ENCODE data around the gene HOGA1.

The HOGA1 gene

DNA sequence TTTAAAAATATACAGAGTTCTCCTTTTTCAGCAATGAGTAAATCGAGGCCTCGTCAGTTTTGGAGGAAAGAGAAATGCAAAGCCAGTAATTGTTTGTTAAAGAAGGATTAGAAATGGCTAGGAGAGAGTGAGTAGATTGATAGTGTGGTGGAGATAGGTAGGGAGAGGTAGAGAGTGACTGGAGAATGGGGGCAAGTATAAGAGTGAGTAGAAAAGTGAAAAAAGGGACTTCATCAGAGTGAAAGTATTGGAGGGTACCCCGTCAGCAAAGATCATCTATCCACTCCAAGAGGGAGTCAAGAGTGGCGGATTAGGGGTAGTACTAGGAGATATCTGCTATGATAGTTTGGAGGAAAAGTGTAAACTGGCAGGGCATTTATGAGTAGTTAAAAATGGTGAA, 20.9 kb upstream of the HOGA1 start:
- H2AFZ ChIP-seq (ENCODE audit: low read depth): no peak overlapping the region
- H3K27ac ChIP-seq: no peak overlapping the region
- no peaks in the 10 kb centered on the region for H4K20me1 ChIP-seq (ENCODE audit: insufficient read depth)
- H3K27me3 ChIP-seq (ENCODE audit: insufficient read depth, low read depth): no peaks in the 10 kb centered on the region
- H3K4me1 ChIP-seq (ENCODE audit: low read depth, poor library complexity, severe bottlenecking): no peaks in the 10 kb centered on the region
- no peak overlapping the region for H3K4me3 ChIP-seq (IDR thresholded peaks at IDR 0.05; ENCODE audit: insufficient read depth, low read depth, low read length)
- no peak overlapping the region for H3K9ac ChIP-seq
- no peak overlapping the region for H3K4me2 ChIP-seq
- TF ChIP-seq, protein P1, sequence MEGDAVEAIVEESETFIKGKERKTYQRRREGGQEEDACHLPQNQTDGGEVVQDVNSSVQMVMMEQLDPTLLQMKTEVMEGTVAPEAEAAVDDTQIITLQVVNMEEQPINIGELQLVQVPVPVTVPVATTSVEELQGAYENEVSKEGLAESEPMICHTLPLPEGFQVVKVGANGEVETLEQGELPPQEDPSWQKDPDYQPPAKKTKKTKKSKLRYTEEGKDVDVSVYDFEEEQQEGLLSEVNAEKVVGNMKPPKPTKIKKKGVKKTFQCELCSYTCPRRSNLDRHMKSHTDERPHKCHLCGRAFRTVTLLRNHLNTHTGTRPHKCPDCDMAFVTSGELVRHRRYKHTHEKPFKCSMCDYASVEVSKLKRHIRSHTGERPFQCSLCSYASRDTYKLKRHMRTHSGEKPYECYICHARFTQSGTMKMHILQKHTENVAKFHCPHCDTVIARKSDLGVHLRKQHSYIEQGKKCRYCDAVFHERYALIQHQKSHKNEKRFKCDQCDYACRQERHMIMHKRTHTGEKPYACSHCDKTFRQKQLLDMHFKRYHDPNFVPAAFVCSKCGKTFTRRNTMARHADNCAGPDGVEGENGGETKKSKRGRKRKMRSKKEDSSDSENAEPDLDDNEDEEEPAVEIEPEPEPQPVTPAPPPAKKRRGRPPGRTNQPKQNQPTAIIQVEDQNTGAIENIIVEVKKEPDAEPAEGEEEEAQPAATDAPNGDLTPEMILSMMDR (conservative IDR thresholded peaks at IDR 0.05; ENCODE audit: low read depth, low read length): no peak
- no peaks in the 10 kb centered on the region for H3K79me2 ChIP-seq (ENCODE audit: insufficient read depth, low read depth)
- H3K36me3 ChIP-seq (ENCODE audit: insufficient read depth): no peaks in the 10 kb centered on the region

DNA sequence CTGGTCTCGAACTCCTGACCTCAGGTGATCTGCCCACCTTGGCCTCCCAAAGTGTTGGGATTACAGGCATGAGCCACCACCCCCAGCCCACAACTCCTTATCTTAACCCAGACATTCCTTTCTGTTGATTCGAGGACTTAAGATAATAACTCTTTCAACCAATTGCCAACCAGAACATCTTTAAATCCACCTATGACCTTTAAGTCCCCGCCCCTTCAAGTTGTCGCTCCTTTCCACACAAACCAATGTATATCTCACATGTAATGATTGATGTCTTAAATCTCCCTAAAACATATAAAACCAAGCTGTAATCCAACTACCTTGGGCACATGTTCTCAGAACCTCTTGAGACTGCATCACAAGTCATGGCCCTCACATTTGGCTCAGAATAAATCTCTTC, 19.4 kb upstream of the HOGA1 start:
- Histone ChIP-seq H3K9ac (no peak overlapping the region), H2AFZ (ENCODE audit: low read depth) (no peak overlapping the region)
- TF ChIP-seq, protein P1 (conservative IDR thresholded peaks at IDR 0.05; ENCODE audit: low read depth, low read length): no peak

DNA sequence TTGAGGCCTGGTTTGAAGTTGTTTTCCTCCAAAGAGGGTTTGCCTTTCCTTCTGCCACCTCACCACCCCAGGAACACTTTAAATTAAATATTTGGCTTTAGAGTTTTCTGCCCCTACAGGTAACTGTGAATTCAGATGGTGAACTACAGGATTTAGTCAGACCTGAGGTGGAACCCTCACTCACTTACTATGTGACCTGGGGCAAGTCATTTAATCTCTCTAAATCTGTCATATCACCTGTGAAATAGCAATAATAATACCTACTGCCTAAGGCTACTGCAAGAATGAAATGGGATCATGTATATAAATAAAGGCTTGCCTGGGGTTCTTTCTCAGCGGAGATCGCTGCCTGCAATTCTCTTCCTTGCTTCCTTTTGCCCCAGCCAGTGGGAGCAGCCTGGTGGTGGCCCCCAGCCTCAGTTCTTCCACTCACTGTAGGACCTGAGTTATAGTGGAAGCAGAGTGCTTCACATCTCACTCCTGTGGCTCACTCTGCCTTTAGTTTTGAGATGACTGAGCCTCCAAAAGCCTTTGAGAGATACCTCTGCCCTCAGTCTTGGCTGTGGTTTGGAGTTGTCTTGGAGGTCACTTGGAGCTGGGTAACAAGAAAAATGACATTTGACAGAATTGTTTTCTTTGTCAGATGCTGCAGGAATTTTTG, 17.7 kb upstream of the HOGA1 start:
- no peaks in the 10 kb centered on the region for H3K79me2 ChIP-seq (ENCODE audit: insufficient read depth, low read depth)
- no peaks in the 10 kb centered on the region for H3K36me3 ChIP-seq (ENCODE audit: insufficient read depth)
- H3K9ac ChIP-seq: no peak overlapping the region
- no peaks in the 10 kb centered on the region for H3K27me3 ChIP-seq (ENCODE audit: insufficient read depth, low read depth)
- H3K27ac ChIP-seq: no peak overlapping the region
- no peak overlapping the region for H2AFZ ChIP-seq (ENCODE audit: low read depth)
- H3K4me3 ChIP-seq (IDR thresholded peaks at IDR 0.05; ENCODE audit: insufficient read depth, low read depth, low read length): no peak overlapping the region
- no peaks in the 10 kb centered on the region for H3K4me1 ChIP-seq (ENCODE audit: low read depth, poor library complexity, severe bottlenecking)
- H4K20me1 ChIP-seq (ENCODE audit: insufficient read depth): no peaks in the 10 kb centered on the region
- no peak overlapping the region for H3K4me2 ChIP-seq
- TF ChIP-seq, protein P1 (conservative IDR thresholded peaks at IDR 0.05; ENCODE audit: low read depth, low read length): no peak

More for the DNA sequence above, 19.4 kb upstream of the HOGA1 start:
- no peak overlapping the region for H3K27ac ChIP-seq
- H4K20me1 ChIP-seq (ENCODE audit: insufficient read depth): no peaks in the 10 kb centered on the region
- no peaks in the 10 kb centered on the region for H3K4me1 ChIP-seq (ENCODE audit: low read depth, poor library complexity, severe bottlenecking)
- no peak overlapping the region for H3K4me3 ChIP-seq (IDR thresholded peaks at IDR 0.05; ENCODE audit: insufficient read depth, low read depth, low read length)
- no peaks in the 10 kb centered on the region for H3K79me2 ChIP-seq (ENCODE audit: insufficient read depth, low read depth)
- no peak overlapping the region for H3K4me2 ChIP-seq
- H3K36me3 ChIP-seq (ENCODE audit: insufficient read depth): no peaks in the 10 kb centered on the region
- H3K27me3 ChIP-seq (ENCODE audit: insufficient read depth, low read depth): no peaks in the 10 kb centered on the region

DNA sequence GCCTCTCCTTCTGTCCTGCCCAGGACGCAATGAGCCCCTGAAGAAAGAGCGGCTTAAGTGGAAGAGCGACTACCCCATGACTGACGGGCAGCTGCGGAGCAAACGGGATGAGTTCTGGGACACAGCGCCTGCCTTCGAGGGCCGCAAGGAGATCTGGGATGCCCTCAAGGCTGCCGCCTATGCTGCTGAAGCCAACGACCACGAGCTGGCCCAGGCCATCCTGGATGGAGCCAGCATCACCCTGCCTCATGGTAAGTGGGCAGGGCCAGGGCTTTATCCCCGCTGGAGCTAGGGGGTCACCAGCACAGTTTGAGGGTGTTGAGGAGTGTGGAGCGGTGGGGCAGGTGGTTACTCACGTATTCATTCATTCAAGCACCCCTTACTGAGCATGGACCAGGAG, 16.3 kb upstream of the HOGA1 start:
- H4K20me1 ChIP-seq (ENCODE audit: insufficient read depth): no peaks in the 10 kb centered on the region
- H3K4me3 ChIP-seq (IDR thresholded peaks at IDR 0.05; ENCODE audit: insufficient read depth, low read depth, low read length): no peak overlapping the region
- no peaks in the 10 kb centered on the region for H3K27me3 ChIP-seq (ENCODE audit: insufficient read depth, low read depth)
- H3K79me2 ChIP-seq (ENCODE audit: insufficient read depth, low read depth): no peaks in the 10 kb centered on the region
- H3K27ac ChIP-seq: no peak overlapping the region
- H3K4me2 ChIP-seq: no peak overlapping the region
- H2AFZ ChIP-seq (ENCODE audit: low read depth): no peak overlapping the region
- H3K4me1 ChIP-seq (ENCODE audit: low read depth, poor library complexity, severe bottlenecking): no peaks in the 10 kb centered on the region
- no peak overlapping the region for H3K9ac ChIP-seq
- H3K36me3 ChIP-seq (ENCODE audit: insufficient read depth): no peaks in the 10 kb centered on the region
- TF ChIP-seq, protein P1 (conservative IDR thresholded peaks at IDR 0.05; ENCODE audit: low read depth, low read length): no peak
